Upper lobe of left lung (tissue), 6 donors: ENCODE measurements around the gene TTC3. TPM values are rescaled to one million over a fixed set of nuclear protein-coding genes. Genes with fewer than 3 reads are reported as not detected.

Experiments
- ATAC-seq, 2 donors: fragments of 200-7000 bp; cut with Tn5 transposase; one replicate each; pipeline ENCODE4 v1.9.1; 2022; ENCODE audit warnings: mild to moderate bottlenecking in 2 of 2, moderate library complexity in 2 of 2; ENCODE audit not compliant: low FRiP score in 2 of 2
- DNase-seq, 2 donors: peaks; one replicate each; pipeline ENCODE4 v3.0.0-alpha.2; 2019 to 2020
- H3K27ac ChIP-seq, 4 donors: fragments of 200-600 bp; sonication (generic); one replicate each; pipeline ENCODE4 v1.5.1; 2016 to 2019
- H3K27me3 ChIP-seq, 4 donors: fragments of 200-600 bp; sonication (generic); one replicate each; pipeline ENCODE4 v1.5.1; 2017 to 2019
- H3K36me3 ChIP-seq, 4 donors: fragments of 200-600 bp; sonication (generic); one replicate each; pipeline ENCODE4 v1.5.1; 2016 to 2019
- H3K4me1 ChIP-seq, 4 donors: fragments of 200-600 bp; sonication (generic); one replicate each; pipeline ENCODE4 v1.5.1; 2018 to 2019
- H3K4me3 ChIP-seq, 4 donors: fragments of 200-600 bp; sonication (generic); one replicate each; pipeline ENCODE4 v1.5.1; 2017 to 2019; ENCODE audit warnings: mild to moderate bottlenecking in 2 of 4, moderate library complexity in 1 of 4
- H3K9me3 ChIP-seq, 4 donors: fragments of 200-600 bp; sonication (generic); one replicate each; pipeline ENCODE4 v1.5.1; 2018 to 2019
- CTCF ChIP-seq, 6 experiments: fragments of 450-650 bp in 4 of 6; fragments of 200-600 bp in 2 of 6; sonication (generic) in 2 of 6; IDR thresholded peaks; one replicate each; pipeline ENCODE4 v1.5.1; 2016 to 2019; ENCODE audit warnings: antibody characterized with exemption in 6 of 6
- EP300 ChIP-seq, 4 donors: sonication (generic); formaldehyde crosslinking; IDR thresholded peaks; one replicate each; pipeline ENCODE4 v1.5.1; 2017; ENCODE audit warnings: antibody characterized with exemption in 4 of 4, control low read depth in 2 of 4
- POLR2A ChIP-seq, 4 donors: fragments of 450-650 bp; IDR thresholded peaks; one replicate each; pipeline ENCODE4 v1.5.1; 2016 to 2017; ENCODE audit warnings: antibody characterized with exemption in 4 of 4, mild to moderate bottlenecking in 2 of 4
- POLR2AphosphoS5 ChIP-seq, 2 donors: sonication (generic); formaldehyde crosslinking; IDR thresholded peaks; one replicate each; pipeline ENCODE4 v1.5.1; 2017; ENCODE audit warnings: antibody characterized with exemption in 2 of 2
- WGBS, 2 donors: methylation state at CpG; one replicate each; pipeline ENCODE4 v1.1.5; 2017 to 2018; 5-methylcytosine and 5-hydroxymethylcytosine counted together
- total RNA-seq, 6 donors: library from RNA; depleted of rRNA in 4 of 6; stranded (reverse); fragments of >200 nt in 4 of 6; gene quantifications; one replicate each; pipeline versions ENCODE4 v1.1.0 to v1.2.1, GENCODE V29; 2016 to 2021
- donor health status: DM: no; HTN: no; CAD: no; lungs with moderate emphysema.
- donor health status: DM: no; HTN: yes; CAD: no; lungs with severe emphysema.

Gene TTC3
- total RNA-seq, 6 donors from 2014 or later, result 69.9 to 395 (median 88.2) TPM

GRCh38 chr21:37168666-37169065, 95.6 kb downstream of the TTC3 start:
- H3K36me3 ChIP-seq, result peaks cover 0 to 59% (median 21%) of the 10 kb centered on the region in 4 donors
- no peak for ATAC-seq
- no peak overlapping the region for H3K4me3 ChIP-seq
- H3K27me3 ChIP-seq, result no peaks in the 10 kb centered on the region
- no peaks in the 10 kb centered on the region for H3K9me3 ChIP-seq
- TF ChIP-seq EP300 (IDR thresholded peaks at IDR 0.05) (no peak), POLR2AphosphoS5 (IDR thresholded peaks at IDR 0.05) (no peak), POLR2A (IDR thresholded peaks at IDR 0.05) (no peak)
- WGBS, 2 donors, result 86 to 97% methylated on average over 3 to 4 of the region's 4 CpGs
- H3K4me1 ChIP-seq, result peaks cover 0 to 7% (median 2%) of the 10 kb centered on the region in 4 donors
- H3K27ac ChIP-seq, result no peak overlapping the region
- no peak for DNase-seq

GRCh38 chr21:37172646-37173045, 99.6 kb downstream of the TTC3 start:
- Histone ChIP-seq H3K36me3 (peaks cover 3 to 49% (median 23%) of the 10 kb centered on the region in 4 donors), H3K4me3 (no peak overlapping the region), H3K9me3 (no peaks in the 10 kb centered on the region), H3K27ac (no peak overlapping the region), H3K27me3 (no peaks in the 10 kb centered on the region), H3K4me1 (no peaks in the 10 kb centered on the region)
- TF ChIP-seq POLR2AphosphoS5 (IDR thresholded peaks at IDR 0.05), result no peak
- TF ChIP-seq CTCF (IDR thresholded peaks at IDR 0.05), result no peak
- TF ChIP-seq POLR2A (IDR thresholded peaks at IDR 0.05), result no peak
- TF ChIP-seq EP300 (IDR thresholded peaks at IDR 0.05), result no peak
- ATAC-seq (no peak), DNase-seq (no peak)
- WGBS, 2 donors, result 77 to 87% methylated on average over 3 of the region's 3 CpGs

GRCh38 chr21:37176716-37177115, 103.7 kb downstream of the TTC3 start:
- TF ChIP-seq EP300 (IDR thresholded peaks at IDR 0.05) (no peak), POLR2AphosphoS5 (IDR thresholded peaks at IDR 0.05) (no peak)
- no peaks in the 10 kb centered on the region for H3K27me3 ChIP-seq
- no peaks in the 10 kb centered on the region for H3K9me3 ChIP-seq
- H3K4me3 ChIP-seq, result no peak overlapping the region
- H3K27ac ChIP-seq, result no peak overlapping the region
- no peaks in the 10 kb centered on the region for H3K4me1 ChIP-seq
- DNase-seq (peak in 1 of 2 donors; percentile 24), ATAC-seq (no peak)
- whole genome bisulfite sequencing, 2 donors, result 85 to 90% methylated on average over 5 of the region's 5 CpGs
- H3K36me3 ChIP-seq, result peaks cover 3 to 53% (median 23%) of the 10 kb centered on the region in 4 donors

GRCh38 chr21:37181059-37181458, 108.0 kb downstream of the TTC3 start:
- WGBS, 2 donors, result 96 to 98% methylated on average over 3 of the region's 3 CpGs
- no peak overlapping the region for H3K4me3 ChIP-seq
- H3K27ac ChIP-seq, result no peak overlapping the region
- TF ChIP-seq POLR2AphosphoS5 (IDR thresholded peaks at IDR 0.05), result no peak
- TF ChIP-seq POLR2A (IDR thresholded peaks at IDR 0.05), result no peak
- TF ChIP-seq CTCF (IDR thresholded peaks at IDR 0.05), result no peak
- TF ChIP-seq EP300 (IDR thresholded peaks at IDR 0.05), result no peak
- peaks cover 0 to 45% (median 4%) of the 10 kb centered on the region in 4 donors for H3K36me3 ChIP-seq
- H3K9me3 ChIP-seq, result no peaks in the 10 kb centered on the region
- no peak for DNase-seq
- no peak for ATAC-seq
- H3K27me3 ChIP-seq, result no peaks in the 10 kb centered on the region
- no peaks in the 10 kb centered on the region for H3K4me1 ChIP-seq

GRCh38 chr21:37182222-37182621, 109.2 kb downstream of the TTC3 start:
- 70 to 83% methylated on average over 6 of the region's 6 CpGs for WGBS, 2 donors

More at GRCh38 chr21:37182222-37182621, 109.2 kb downstream of the TTC3 start:
- Histone ChIP-seq H3K4me3 (no peak overlapping the region), H3K9me3 (no peaks in the 10 kb centered on the region), H3K27ac (no peak overlapping the region), H3K36me3 (peaks cover 0 to 47% (median 4%) of the 10 kb centered on the region in 4 donors), H3K27me3 (no peaks in the 10 kb centered on the region), H3K4me1 (no peaks in the 10 kb centered on the region)
- no peak for TF ChIP-seq CTCF (IDR thresholded peaks at IDR 0.05)
- TF ChIP-seq POLR2AphosphoS5 (IDR thresholded peaks at IDR 0.05), result no peak
- no peak for TF ChIP-seq POLR2A (IDR thresholded peaks at IDR 0.05)
- TF ChIP-seq EP300 (IDR thresholded peaks at IDR 0.05), result no peak
- DNase-seq (no peak), ATAC-seq (no peak)
